Stomach smooth muscle (tissue), 2 donors: ENCODE results near the gene ADAM23.

Source experiments
- H3K27ac ChIP-seq: one replicate; pipeline ENCODE4 v1.7.0; 2013; ENCODE audit warnings: mild to moderate bottlenecking, low read length, inconsistent platforms
- H3K27me3 ChIP-seq, 2 donors: one replicate each; pipeline ENCODE4 v1.7.0; 2013; ENCODE audit warnings: low read length in 2 of 2; ENCODE audit not compliant: insufficient read depth in 2 of 2, control insufficient read depth in 1 of 2
- H3K36me3 ChIP-seq, 2 donors: one replicate each; pipeline ENCODE4 v1.7.0; 2013; ENCODE audit warnings: low read length in 2 of 2; ENCODE audit not compliant: control insufficient read depth in 2 of 2, insufficient read depth in 2 of 2
- H3K4me1 ChIP-seq: one replicate; pipeline ENCODE4 v1.7.0; 2013; ENCODE audit warnings: low read length; ENCODE audit not compliant: control insufficient read depth, insufficient read depth
- H3K4me3 ChIP-seq, 2 donors: one replicate each; pipeline ENCODE4 v1.7.0; 2013; ENCODE audit warnings: low read length in 2 of 2
- H3K9ac ChIP-seq, 2 donors: one replicate each; pipeline ENCODE4 v1.7.0; 2013; ENCODE audit warnings: low read length in 2 of 2, mild to moderate bottlenecking in 1 of 2
- H3K9me3 ChIP-seq, 2 donors: one replicate each; pipeline ENCODE4 v1.7.0; 2013; ENCODE audit warnings: low read length in 2 of 2; ENCODE audit not compliant: control insufficient read depth in 2 of 2
- donor health status: healthy.
- donor health status: Pancreatic carcinoma.

ADAM23 gene

DNA sequence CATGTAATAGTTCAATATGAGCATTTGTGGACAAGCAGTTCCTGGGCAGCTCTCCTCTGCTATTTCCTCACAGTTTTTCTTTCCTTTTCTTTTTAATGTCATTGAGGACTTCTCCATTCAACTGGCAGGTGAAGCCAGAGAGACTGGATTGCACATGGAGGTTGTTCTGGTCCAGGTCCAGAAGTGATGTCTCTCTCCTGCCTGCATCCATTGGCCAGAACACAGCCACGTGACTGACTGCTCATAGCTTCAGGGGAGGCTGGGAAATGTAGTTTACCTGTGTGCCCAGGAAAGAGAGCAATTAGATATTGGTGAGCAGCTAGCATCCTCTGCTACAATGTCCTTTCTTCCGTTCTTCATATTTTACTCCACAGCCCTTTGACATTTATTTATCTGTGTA lies 20.2 kb upstream of the ADAM23 start:
- no peak overlapping the region for H3K9ac ChIP-seq
- no peaks in the 10 kb centered on the region for H3K36me3 ChIP-seq
- H3K4me1 ChIP-seq, result no peaks in the 10 kb centered on the region
- no peak overlapping the region for H3K27ac ChIP-seq
- H3K9me3 ChIP-seq, result peaks cover 1 to 6% of the 10 kb centered on the region in 2 donors
- no peak overlapping the region for H3K4me3 ChIP-seq
- H3K27me3 ChIP-seq, result no peaks in the 10 kb centered on the region

- no peak overlapping the region for H3K4me3 ChIP-seq
- no peaks in the 10 kb centered on the region for H3K4me1 ChIP-seq
- H3K27me3 ChIP-seq, result no peaks in the 10 kb centered on the region
- H3K27ac ChIP-seq, result no peak overlapping the region
- H3K9me3 ChIP-seq, result peaks cover 0 to 2% of the 10 kb centered on the region in 2 donors
- H3K36me3 ChIP-seq, result no peaks in the 10 kb centered on the region
- H3K9ac ChIP-seq, result no peak overlapping the region
Measured at GRCh38 chr2:206424134-206424533, 19.2 kb upstream of the ADAM23 start.

DNA sequence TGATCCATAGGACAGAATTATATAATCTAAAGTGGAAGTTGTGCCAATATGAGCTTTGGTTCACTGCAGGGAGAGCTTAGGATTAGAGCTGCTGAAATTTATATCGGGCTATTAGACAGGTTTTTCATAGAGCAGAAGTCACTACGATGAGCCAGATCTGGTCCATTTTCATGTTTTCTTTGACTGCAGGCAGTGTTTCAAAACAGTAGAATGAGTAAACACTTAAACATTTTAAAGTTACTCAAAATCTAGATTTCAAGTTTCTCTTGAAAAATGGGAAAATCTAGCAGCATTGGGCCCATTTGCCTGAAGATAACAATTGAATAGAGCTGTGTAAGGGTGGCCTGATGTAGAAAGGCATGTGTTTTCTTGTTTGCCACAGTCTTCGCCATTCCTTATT lies 14.5 kb upstream of the ADAM23 start:
- no peaks in the 10 kb centered on the region for H3K9me3 ChIP-seq
- H3K4me1 ChIP-seq, result no peaks in the 10 kb centered on the region
- no peaks in the 10 kb centered on the region for H3K36me3 ChIP-seq
- H3K27ac ChIP-seq, result no peak overlapping the region
- H3K9ac ChIP-seq, result no peak overlapping the region
- no peaks in the 10 kb centered on the region for H3K27me3 ChIP-seq
- no peak overlapping the region for H3K4me3 ChIP-seq

DNA sequence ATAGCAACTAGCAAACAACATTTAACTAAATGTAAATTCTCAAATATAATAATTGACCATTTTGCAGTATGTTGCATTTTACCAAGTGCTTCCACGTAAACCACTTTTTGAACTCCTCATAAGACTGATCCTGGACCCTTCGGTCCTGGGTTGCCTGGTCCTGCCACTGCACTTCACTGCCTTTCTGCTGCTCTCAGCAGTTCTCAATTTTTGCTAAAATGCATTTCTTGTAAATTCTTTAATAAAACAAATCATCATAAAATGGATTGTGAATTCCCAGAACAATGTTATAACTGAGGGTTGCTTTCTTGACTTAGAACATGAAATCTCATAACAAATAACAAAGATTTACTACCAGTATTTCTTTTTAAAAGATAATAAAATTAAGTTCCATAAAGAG lies 12.9 kb upstream of the ADAM23 start:
- H3K4me3 ChIP-seq, result no peak overlapping the region
- no peaks in the 10 kb centered on the region for H3K36me3 ChIP-seq

GRCh38 chr2:206431439-206431838 lies 11.9 kb upstream of the ADAM23 start:
- Histone ChIP-seq H3K9me3 (no peaks in the 10 kb centered on the region), H3K36me3 (no peaks in the 10 kb centered on the region), H3K4me1 (no peaks in the 10 kb centered on the region), H3K4me3 (no peak overlapping the region), H3K27ac (no peak overlapping the region), H3K27me3 (peaks cover 0 to 5% of the 10 kb centered on the region in 2 donors), H3K9ac (no peak overlapping the region)

More for the DNA sequence above, 12.9 kb upstream of the ADAM23 start:
- H3K9me3 ChIP-seq, result no peaks in the 10 kb centered on the region
- no peak overlapping the region for H3K27ac ChIP-seq
- peaks cover 0 to 5% of the 10 kb centered on the region in 2 donors for H3K27me3 ChIP-seq
- no peak overlapping the region for H3K9ac ChIP-seq
- H3K4me1 ChIP-seq, result no peaks in the 10 kb centered on the region

GRCh38 chr2:206432193-206433082 lies 10.9 kb upstream of the ADAM23 start:
- Histone ChIP-seq H3K27me3 (peaks cover 0 to 5% of the 10 kb centered on the region in 2 donors), H3K4me1 (no peaks in the 10 kb centered on the region), H3K9ac (no peak overlapping the region), H3K36me3 (no peaks in the 10 kb centered on the region), H3K27ac (no peak overlapping the region), H3K4me3 (no peak overlapping the region), H3K9me3 (no peaks in the 10 kb centered on the region)

- H3K27ac ChIP-seq, result no peak overlapping the region
- H3K9me3 ChIP-seq, result no peaks in the 10 kb centered on the region
- no peak overlapping the region for H3K9ac ChIP-seq
- no peak overlapping the region for H3K4me3 ChIP-seq
- H3K4me1 ChIP-seq, result no peaks in the 10 kb centered on the region
- H3K36me3 ChIP-seq, result no peaks in the 10 kb centered on the region
- H3K27me3 ChIP-seq, result peaks cover 0 to 5% of the 10 kb centered on the region in 2 donors
Measured at GRCh38 chr2:206433190-206433589, 10.1 kb upstream of the ADAM23 start.

- Histone ChIP-seq H3K27me3 (peaks cover 0 to 5% of the 10 kb centered on the region in 2 donors), H3K4me3 (no peak overlapping the region), H3K9me3 (no peaks in the 10 kb centered on the region), H3K9ac (no peak overlapping the region), H3K36me3 (no peaks in the 10 kb centered on the region), H3K4me1 (no peaks in the 10 kb centered on the region), H3K27ac (no peak overlapping the region)
Measured at GRCh38 chr2:206433686-206434085, 9.6 kb upstream of the ADAM23 start.

- Histone ChIP-seq H3K27me3 (peaks cover 7 to 12% of the 10 kb centered on the region in 2 donors), H3K4me1 (no peaks in the 10 kb centered on the region), H3K36me3 (no peaks in the 10 kb centered on the region), H3K27ac (no peak overlapping the region), H3K9me3 (peaks cover 0 to 3% of the 10 kb centered on the region in 2 donors), H3K9ac (no peak overlapping the region), H3K4me3 (no peak overlapping the region)
Measured at GRCh38 chr2:206435742-206436141, 7.6 kb upstream of the ADAM23 start.

DNA sequence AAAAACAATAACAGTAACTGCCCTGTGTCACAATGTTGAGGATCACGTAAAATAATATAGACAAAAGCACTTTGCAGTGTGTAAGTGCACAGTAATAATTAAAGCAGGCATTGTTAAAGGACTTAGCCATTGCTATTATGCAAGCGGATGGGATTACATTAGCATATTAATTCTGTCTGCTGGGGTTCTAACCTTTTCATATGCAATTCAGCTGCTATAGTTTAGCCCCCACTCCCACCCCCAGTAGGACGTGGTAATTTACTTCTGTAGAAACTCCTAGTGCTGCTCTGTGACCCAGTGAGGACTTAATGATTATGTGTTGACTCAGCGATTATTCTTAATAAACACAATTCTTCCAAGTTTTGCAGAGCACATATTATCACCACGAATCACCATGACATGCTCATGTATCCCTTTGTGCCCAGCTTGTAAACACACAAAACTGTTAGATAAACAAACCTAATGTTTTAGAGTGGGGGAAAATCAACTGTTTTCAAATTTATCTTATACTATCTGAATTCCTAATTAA lies 5.1 kb upstream of the ADAM23 start:
- H3K4me3 ChIP-seq, result no peak overlapping the region
- H3K27me3 ChIP-seq, result peaks cover 21 to 29% of the 10 kb centered on the region in 2 donors
- H3K9ac ChIP-seq, result no peak overlapping the region
- peaks cover 6% of the 10 kb centered on the region for H3K4me1 ChIP-seq
- H3K36me3 ChIP-seq, result no peaks in the 10 kb centered on the region
- H3K9me3 ChIP-seq, result peaks cover 0 to 4% of the 10 kb centered on the region in 2 donors
- no peak overlapping the region for H3K27ac ChIP-seq

DNA sequence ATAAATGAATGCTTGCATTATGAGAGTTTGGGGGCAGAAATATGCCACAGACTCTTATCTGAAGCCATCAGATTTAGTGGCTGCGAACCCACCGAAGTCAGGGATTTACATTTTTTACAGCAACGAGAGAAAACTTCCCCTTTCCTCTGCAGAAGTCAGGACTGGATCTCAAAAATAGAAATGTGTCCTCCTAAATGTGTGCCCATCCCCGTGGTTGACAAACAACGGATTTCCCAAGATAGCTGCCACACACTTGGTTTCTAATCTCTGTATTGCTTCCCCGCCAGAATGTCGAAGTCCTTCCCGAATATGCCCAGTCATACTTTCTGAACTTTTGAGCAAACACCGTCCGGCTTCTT lies 879 bp upstream of the ADAM23 start:
- Histone ChIP-seq H3K4me3 (peak overlapping the region; percentile 33 to 67), H3K9ac (no peak overlapping the region), H3K4me1 (peaks cover 6% of the 10 kb centered on the region), H3K27me3 (peaks cover 24 to 31% of the 10 kb centered on the region in 2 donors), H3K9me3 (peaks cover 0 to 4% of the 10 kb centered on the region in 2 donors), H3K27ac (no peak overlapping the region), H3K36me3 (no peaks in the 10 kb centered on the region)
